ENCODE results near the gene PTPRD. TPM values are rescaled to one million over a fixed set of nuclear protein-coding genes. Genes with fewer than 3 reads are reported as not detected.

The PTPRD gene
- total and polyA plus RNA-seq, 9 of the 15 experiments (the other 6 are each of a cell fraction or from before 2014, with no cell fraction given) = 0.11 TPM; not detected in 8

GRCh38 chr9:8621416-8621815 lies 1991.4 kb downstream of the PTPRD start (continued):
- TF ChIP-seq E2F4 (CRISPR knock-in tag; IDR thresholded peaks at IDR 0.05; ENCODE audit: low read depth) = no peak
- TF ChIP-seq MCM3 (IDR thresholded peaks at IDR 0.05) = no peak
- no peak for TF ChIP-seq ZNF512 (tag; IDR thresholded peaks at IDR 0.05)
- no peak for TF ChIP-seq ZNF175 (CRISPR knock-in tag; IDR thresholded peaks at IDR 0.05; ENCODE audit: low read depth)
- TF ChIP-seq HDAC2 (IDR thresholded peaks at IDR 0.05) = no peak
- no peak for TF ChIP-seq RB1 (IDR thresholded peaks at IDR 0.05; ENCODE audit: low read depth)
- TF ChIP-seq NUFIP1 (IDR thresholded peaks at IDR 0.05; ENCODE audit: partially characterized antibody) = no peak

GRCh38 chr9:8616414-8616813 lies 1996.4 kb downstream of the PTPRD start:
- BruUV-seq (replicated peaks) = no TSS peak
- intact Hi-C loops (cut with micrococcal nuclease) (no loop called here), in situ Hi-C loops (cut with MboI) (no loop called here)
- ATAC-seq (no peak), FAIRE-seq (no peak), DNase-seq (ENCODE audit: extremely low read depth in 1 of 4, low spot score in 3 of 4) (no peak)
- Histone ChIP-seq H3K4me2 (ENCODE audit: insufficient read depth, low read length) (no peak overlapping the region), H3K36me3 (ENCODE audit: control insufficient read depth, insufficient read depth, low read length) (no peaks in the 10 kb centered on the region), H4K20me1 (replicated peaks; ENCODE audit: control insufficient read depth, insufficient read depth, low read length) (no peaks in the 10 kb centered on the region), H3K27ac (ENCODE audit: extremely low read depth, low read depth, low read length) (no peak overlapping the region), H3K4me3 (no peak overlapping the region), H3K9ac (ENCODE audit: insufficient read depth in 1 of 2, low read depth in 2 of 2, low read length in 2 of 2) (no peak overlapping the region), H2AFZ (ENCODE audit: low read depth, low read length) (no peak overlapping the region), H3K9me3 (replicated peaks; ENCODE audit: control insufficient read depth, insufficient read depth, low read depth, low read length) (no peaks in the 10 kb centered on the region), H3K9me1 (ENCODE audit: control insufficient read depth, insufficient read depth, low read length) (no peaks in the 10 kb centered on the region), H3K4me1 (replicated peaks in 1 of 2; ENCODE audit: control insufficient read depth in 2 of 2, insufficient read depth in 2 of 2, low read length in 2 of 2) (no peaks in the 10 kb centered on the region), H3K27me3 (ENCODE audit: control insufficient read depth in 2 of 2, insufficient read depth in 2 of 2, low read length in 2 of 2) (no peaks in the 10 kb centered on the region), H3K79me2 (ENCODE audit: control insufficient read depth, insufficient read depth, low read length) (no peaks in the 10 kb centered on the region)
- 0% methylated on average over 2 of the region's 2 CpGs for WGBS (ENCODE audit: insufficient coverage, low coverage, missing lambda C conversion rate)
- POLR2A ChIA-PET = no interaction called here
- TF ChIP-seq ZFP30 (CRISPR knock-in tag; IDR thresholded peaks at IDR 0.05; ENCODE audit: borderline replicate concordance) = no peak
- no peak for TF ChIP-seq CHD4 (IDR thresholded peaks at IDR 0.05; ENCODE audit: insufficient read depth, insufficient replicate concordance, low read depth, low read length, poor library complexity, severe bottlenecking)
- no peak for TF ChIP-seq MCM3 (IDR thresholded peaks at IDR 0.05)
- no peak for TF ChIP-seq MYC (IDR thresholded peaks at IDR 0.05; ENCODE audit: low read depth, low read length)
- no peak for TF ChIP-seq MYC (CRISPR knock-in tag; IDR thresholded peaks at IDR 0.05; ENCODE audit: borderline replicate concordance, low read depth)
- CTCF ChIA-PET (ENCODE audit: low intra/inter-chr PET ratio) = no interaction called here
